Adrenal gland (tissue), 5 donors: Measurements from ENCODE around the gene RABGAP1L.

Experiments
- POLR2A ChIP-seq, 2 donors: fragments of 450-650 bp; IDR thresholded peaks; one replicate each; pipeline ENCODE4 v1.6.1; 2017; ENCODE audit warnings: antibody characterized with exemption in 2 of 2, mild to moderate bottlenecking in 2 of 2, moderate library complexity in 1 of 2
- TF ChIP-seq, protein P1 (sequence below), 6 experiments: fragments of 450-650 bp in 4 of 6; fragments of 200-600 bp in 2 of 6; sonication (generic) in 1 of 6; IDR thresholded peaks; 1 replicate in 5 of 6; 2 replicates in 1 of 6; pipeline versions ENCODE4 v1.5.1 to v1.8.0; 2016 to 2021; ENCODE audit warnings: antibody characterized with exemption in 6 of 6, mild to moderate bottlenecking in 2 of 6, moderate library complexity in 1 of 6
- donor health status: DM: no; HTN: no; CAD: no.

- TF ChIP-seq POLR2A (IDR thresholded peaks at IDR 0.05) = no peak
- TF ChIP-seq, protein P1, sequence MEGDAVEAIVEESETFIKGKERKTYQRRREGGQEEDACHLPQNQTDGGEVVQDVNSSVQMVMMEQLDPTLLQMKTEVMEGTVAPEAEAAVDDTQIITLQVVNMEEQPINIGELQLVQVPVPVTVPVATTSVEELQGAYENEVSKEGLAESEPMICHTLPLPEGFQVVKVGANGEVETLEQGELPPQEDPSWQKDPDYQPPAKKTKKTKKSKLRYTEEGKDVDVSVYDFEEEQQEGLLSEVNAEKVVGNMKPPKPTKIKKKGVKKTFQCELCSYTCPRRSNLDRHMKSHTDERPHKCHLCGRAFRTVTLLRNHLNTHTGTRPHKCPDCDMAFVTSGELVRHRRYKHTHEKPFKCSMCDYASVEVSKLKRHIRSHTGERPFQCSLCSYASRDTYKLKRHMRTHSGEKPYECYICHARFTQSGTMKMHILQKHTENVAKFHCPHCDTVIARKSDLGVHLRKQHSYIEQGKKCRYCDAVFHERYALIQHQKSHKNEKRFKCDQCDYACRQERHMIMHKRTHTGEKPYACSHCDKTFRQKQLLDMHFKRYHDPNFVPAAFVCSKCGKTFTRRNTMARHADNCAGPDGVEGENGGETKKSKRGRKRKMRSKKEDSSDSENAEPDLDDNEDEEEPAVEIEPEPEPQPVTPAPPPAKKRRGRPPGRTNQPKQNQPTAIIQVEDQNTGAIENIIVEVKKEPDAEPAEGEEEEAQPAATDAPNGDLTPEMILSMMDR (IDR thresholded peaks at IDR 0.05) = no peak
These were observed 512.5 kb downstream of the RABGAP1L start for GRCh38 chr1:174671826-174672225.
